ENCODE measurements around the gene NCOA7.

The NCOA7 gene

DNA sequence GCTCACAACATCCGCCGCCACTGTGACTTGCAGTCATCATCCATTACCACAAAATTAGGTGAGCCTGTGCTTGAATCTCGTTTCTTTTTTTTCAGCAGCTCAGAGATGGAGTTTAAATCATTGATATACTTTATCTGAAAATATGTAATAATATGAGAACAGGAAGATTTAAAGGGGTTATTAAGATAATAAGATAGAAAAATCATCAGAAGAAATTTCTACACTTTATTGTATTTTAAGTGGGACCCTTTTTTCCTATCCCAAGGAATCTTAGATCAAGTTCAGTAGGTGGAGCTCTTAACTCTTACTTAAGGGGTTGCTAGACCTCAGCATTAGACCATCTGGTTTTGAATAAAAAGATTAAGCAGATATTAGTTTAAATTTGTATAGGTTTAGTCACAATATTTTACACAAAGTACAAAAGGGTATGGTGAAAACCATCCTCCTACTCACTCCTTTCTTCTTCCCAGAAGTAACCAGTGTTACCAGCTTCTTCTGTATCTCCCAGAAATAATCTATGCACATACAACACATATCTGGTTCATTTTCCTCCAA, 9.4 kb upstream of the NCOA7 start:
- no peak for TF ChIP-seq BACH2 (CRISPR knock-in tag; IDR thresholded peaks at IDR 0.05; ENCODE audit: borderline replicate concordance)
- TF ChIP-seq ZFP3 (CRISPR knock-in tag; IDR thresholded peaks at IDR 0.05), result no peak
- no peak for TF ChIP-seq PPARA (CRISPR knock-in tag; IDR thresholded peaks at IDR 0.05; ENCODE audit: borderline replicate concordance)
- TF ChIP-seq, protein P1, sequence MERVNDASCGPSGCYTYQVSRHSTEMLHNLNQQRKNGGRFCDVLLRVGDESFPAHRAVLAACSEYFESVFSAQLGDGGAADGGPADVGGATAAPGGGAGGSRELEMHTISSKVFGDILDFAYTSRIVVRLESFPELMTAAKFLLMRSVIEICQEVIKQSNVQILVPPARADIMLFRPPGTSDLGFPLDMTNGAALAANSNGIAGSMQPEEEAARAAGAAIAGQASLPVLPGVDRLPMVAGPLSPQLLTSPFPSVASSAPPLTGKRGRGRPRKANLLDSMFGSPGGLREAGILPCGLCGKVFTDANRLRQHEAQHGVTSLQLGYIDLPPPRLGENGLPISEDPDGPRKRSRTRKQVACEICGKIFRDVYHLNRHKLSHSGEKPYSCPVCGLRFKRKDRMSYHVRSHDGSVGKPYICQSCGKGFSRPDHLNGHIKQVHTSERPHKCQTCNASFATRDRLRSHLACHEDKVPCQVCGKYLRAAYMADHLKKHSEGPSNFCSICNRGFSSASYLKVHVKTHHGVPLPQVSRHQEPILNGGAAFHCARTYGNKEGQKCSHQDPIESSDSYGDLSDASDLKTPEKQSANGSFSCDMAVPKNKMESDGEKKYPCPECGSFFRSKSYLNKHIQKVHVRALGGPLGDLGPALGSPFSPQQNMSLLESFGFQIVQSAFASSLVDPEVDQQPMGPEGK (CRISPR knock-in tag; IDR thresholded peaks at IDR 0.05; ENCODE audit: borderline replicate concordance), result no peak
- no peak for TF ChIP-seq ARNTL (CRISPR knock-in tag; IDR thresholded peaks at IDR 0.05; ENCODE audit: borderline replicate concordance, low read depth)
- TF ChIP-seq TOX (CRISPR knock-in tag; IDR thresholded peaks at IDR 0.05; ENCODE audit: borderline replicate concordance), result no peak
- ATAC-seq, result peak; percentile 60

DNA sequence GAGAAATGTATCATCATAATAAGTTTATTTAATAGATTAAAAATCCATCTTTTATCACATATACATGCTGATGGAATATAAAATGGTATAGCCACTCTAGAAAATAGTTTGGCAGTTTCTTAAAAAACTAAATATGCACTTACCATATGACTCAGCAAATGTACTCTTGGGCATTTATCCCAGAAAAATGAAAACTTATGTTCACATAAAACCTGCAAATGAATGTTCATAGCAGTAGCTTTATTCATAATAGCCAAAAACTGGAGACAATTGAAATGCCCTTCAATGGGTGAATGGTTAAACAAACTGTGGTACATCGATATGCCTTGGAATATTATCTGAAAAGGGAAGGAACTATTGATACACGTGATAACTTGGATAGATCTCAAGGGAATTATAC, 6.4 kb upstream of the NCOA7 start:
- TF ChIP-seq, protein P2, sequence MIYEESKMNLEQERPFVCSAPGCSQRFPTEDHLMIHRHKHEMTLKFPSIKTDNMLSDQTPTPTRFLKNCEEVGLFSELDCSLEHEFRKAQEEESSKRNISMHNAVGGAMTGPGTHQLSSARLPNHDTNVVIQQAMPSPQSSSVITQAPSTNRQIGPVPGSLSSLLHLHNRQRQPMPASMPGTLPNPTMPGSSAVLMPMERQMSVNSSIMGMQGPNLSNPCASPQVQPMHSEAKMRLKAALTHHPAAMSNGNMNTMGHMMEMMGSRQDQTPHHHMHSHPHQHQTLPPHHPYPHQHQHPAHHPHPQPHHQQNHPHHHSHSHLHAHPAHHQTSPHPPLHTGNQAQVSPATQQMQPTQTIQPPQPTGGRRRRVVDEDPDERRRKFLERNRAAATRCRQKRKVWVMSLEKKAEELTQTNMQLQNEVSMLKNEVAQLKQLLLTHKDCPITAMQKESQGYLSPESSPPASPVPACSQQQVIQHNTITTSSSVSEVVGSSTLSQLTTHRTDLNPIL (CRISPR knock-in tag; IDR thresholded peaks at IDR 0.05; ENCODE audit: low read depth), result peak; percentile 21; the same call in 1 of the 2 replicates
- TF ChIP-seq ZFP30 (CRISPR knock-in tag; IDR thresholded peaks at IDR 0.05) (no peak), ISL1 (CRISPR knock-in tag; IDR thresholded peaks at IDR 0.05) (peak; percentile 98), ZNF8 (CRISPR knock-in tag; IDR thresholded peaks at IDR 0.05) (peak; percentile 95)

DNA sequence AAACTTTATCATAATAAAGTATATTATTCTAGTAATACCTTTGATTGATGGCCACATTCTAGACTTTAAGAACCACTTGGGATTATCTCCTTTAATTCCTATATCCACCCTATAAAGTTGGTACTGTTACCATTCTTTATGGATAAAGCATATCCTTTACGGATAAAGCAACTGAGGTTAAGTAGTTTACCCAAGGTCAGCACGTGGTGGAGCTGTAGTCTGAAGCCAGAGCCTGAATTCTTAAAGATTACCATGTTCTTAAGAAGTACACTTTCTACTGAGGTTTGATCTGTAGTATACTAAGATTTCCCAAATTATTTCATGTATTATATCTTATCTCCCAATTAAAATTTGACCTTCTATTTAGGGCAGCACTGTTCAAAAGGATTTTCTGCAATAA, 3.0 kb upstream of the NCOA7 start:
- TF ChIP-seq ZNF565 (CRISPR knock-in tag; conservative IDR thresholded peaks at IDR 0.05; ENCODE audit: low read depth) (no peak), TOX (CRISPR knock-in tag; IDR thresholded peaks at IDR 0.05; ENCODE audit: borderline replicate concordance) (no peak), ZNF8 (CRISPR knock-in tag; IDR thresholded peaks at IDR 0.05) (no peak), OSR1 (CRISPR knock-in tag; IDR thresholded peaks at IDR 0.05) (no peak), ZC3H10 (CRISPR knock-in tag; IDR thresholded peaks at IDR 0.05) (no peak), ZFP30 (CRISPR knock-in tag; IDR thresholded peaks at IDR 0.05) (no peak), ZFP3 (CRISPR knock-in tag; IDR thresholded peaks at IDR 0.05) (no peak)
- TF ChIP-seq, protein P1 (CRISPR knock-in tag; IDR thresholded peaks at IDR 0.05; ENCODE audit: borderline replicate concordance), result no peak
- ATAC-seq, result no peak

More for the DNA sequence above, 6.4 kb upstream of the NCOA7 start:
- peak; percentile 11 for ATAC-seq

DNA sequence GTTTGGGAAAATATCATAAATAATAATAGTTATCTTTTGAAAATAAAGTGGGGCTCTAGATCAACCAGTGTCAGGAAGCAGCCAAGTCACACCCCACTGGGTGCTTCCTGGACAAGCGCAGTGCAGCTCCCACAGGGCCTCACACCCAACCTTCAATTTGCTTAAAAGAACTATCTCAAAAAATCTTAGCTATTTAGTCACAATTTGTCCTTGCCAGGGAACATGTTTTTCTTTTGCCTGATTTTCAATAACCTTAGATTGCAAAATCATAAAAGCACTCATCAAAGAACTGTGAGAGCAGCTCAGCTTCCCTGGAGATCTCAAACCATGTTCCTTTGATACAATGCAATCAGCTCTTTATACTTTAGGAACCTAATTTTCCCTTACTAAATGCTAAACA, 1.6 kb upstream of the NCOA7 start:
- TF ChIP-seq PPARA (CRISPR knock-in tag; IDR thresholded peaks at IDR 0.05; ENCODE audit: borderline replicate concordance), result no peak
- TF ChIP-seq GLIS3 (CRISPR knock-in tag; IDR thresholded peaks at IDR 0.05), result no peak
- ATAC-seq, result no peak

DNA sequence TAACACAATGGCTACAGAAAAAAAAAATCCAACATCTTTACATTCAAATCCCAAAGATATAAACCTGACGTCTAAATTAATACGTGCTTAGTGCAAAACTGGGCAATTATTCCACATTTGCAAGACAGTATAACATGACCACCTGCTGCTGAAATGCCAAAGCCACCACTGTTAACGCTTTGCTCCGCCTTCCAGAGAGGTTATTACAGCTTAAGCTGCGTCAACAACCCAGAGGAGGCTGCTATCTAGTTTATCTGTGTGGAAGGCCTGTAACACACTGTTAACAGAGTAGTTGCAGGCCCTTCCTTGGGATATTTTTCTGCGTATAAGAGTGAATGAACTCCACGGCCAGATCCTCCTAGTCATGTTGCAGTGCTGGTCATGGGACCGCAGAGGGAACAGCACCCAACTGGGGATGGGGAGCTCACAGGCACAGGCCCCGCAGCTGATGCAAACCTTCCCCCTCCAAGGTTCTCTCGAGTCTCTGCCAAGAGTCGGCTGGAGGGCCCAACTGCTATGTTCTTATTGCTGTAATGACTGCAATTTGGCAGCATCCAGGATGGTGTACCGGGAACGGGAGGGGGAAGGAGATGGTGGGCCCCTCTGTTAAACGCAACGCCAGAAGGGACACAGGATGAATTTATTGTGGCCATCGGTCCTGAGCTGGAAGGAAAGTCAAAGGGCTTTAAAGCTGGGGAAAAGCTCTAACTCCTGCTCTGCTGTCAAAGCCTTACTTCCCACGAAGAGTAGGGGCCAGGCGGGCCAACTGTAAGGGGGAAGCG, 993 bp upstream of the NCOA7 start:
- TF ChIP-seq SNAI2 (CRISPR knock-in tag; IDR thresholded peaks at IDR 0.05), result peak; percentile 64; the same call in 1 of the 2 replicates
- peak; percentile 33; the same call in 1 of the 2 replicates for TF ChIP-seq TCF4 (CRISPR knock-in tag; IDR thresholded peaks at IDR 0.05; ENCODE audit: borderline replicate concordance)
- TF ChIP-seq, protein P3, sequence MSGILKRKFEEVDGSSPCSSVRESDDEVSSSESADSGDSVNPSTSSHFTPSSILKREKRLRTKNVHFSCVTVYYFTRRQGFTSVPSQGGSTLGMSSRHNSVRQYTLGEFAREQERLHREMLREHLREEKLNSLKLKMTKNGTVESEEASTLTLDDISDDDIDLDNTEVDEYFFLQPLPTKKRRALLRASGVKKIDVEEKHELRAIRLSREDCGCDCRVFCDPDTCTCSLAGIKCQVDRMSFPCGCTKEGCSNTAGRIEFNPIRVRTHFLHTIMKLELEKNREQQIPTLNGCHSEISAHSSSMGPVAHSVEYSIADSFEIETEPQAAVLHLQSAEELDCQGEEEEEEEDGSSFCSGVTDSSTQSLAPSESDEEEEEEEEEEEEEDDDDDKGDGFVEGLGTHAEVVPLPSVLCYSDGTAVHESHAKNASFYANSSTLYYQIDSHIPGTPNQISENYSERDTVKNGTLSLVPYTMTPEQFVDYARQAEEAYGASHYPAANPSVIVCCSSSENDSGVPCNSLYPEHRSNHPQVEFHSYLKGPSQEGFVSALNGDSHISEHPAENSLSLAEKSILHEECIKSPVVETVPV (CRISPR knock-in tag; IDR thresholded peaks at IDR 0.05), result no peak
- peak; percentile 13 for ATAC-seq
